Measurements from ENCODE around the gene NRXN3. TPM values are rescaled to one million over a fixed set of nuclear protein-coding genes. Genes with fewer than 3 reads are reported as not detected.
"Not testable (repeated sequence)": the region's sequence is repeated elsewhere in the genome, so short reads cannot be mapped to it uniquely, and the experiment has no call there.

Gene NRXN3
- total RNA-seq, 4 donors from 2014 or later: 4.1 to 11.9 (median 5.8) TPM

DNA sequence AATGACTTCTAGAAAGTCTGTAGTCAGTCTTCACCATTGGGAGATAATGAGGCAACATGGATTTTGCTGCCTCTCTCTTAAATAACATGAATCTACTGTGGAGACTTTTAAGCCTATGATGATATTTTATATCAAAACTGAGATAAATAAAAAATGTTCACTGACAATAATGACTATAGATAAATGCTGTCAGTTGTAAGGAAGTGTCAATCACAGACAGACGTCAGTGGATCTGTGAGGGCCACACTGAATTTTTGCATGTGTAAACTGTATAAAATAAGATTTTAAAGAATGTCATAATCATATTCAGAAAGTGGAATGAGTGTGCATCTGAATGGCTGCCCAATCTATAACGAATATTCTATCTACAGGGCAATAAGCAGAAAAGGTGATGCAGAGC is 364.0 kb downstream of the NRXN3 start:
- H3K27me3 ChIP-seq: no peaks in the 10 kb centered on the region
- no peak for DNase-seq
- WGBS, 2 donors (ENCODE audit: low coverage in 1 of 2): 58 to 60% methylated on average over 2 of the region's 2 CpGs
- no peaks in the 10 kb centered on the region for H3K9me3 ChIP-seq
- TF ChIP-seq POLR2A (IDR thresholded peaks at IDR 0.05) (no peak), EP300 (IDR thresholded peaks at IDR 0.05; ENCODE audit: low read depth) (no peak), POLR2AphosphoS5 (IDR thresholded peaks at IDR 0.05) (no peak)
- TF ChIP-seq, protein P1, sequence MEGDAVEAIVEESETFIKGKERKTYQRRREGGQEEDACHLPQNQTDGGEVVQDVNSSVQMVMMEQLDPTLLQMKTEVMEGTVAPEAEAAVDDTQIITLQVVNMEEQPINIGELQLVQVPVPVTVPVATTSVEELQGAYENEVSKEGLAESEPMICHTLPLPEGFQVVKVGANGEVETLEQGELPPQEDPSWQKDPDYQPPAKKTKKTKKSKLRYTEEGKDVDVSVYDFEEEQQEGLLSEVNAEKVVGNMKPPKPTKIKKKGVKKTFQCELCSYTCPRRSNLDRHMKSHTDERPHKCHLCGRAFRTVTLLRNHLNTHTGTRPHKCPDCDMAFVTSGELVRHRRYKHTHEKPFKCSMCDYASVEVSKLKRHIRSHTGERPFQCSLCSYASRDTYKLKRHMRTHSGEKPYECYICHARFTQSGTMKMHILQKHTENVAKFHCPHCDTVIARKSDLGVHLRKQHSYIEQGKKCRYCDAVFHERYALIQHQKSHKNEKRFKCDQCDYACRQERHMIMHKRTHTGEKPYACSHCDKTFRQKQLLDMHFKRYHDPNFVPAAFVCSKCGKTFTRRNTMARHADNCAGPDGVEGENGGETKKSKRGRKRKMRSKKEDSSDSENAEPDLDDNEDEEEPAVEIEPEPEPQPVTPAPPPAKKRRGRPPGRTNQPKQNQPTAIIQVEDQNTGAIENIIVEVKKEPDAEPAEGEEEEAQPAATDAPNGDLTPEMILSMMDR (IDR thresholded peaks at IDR 0.05): no peak
- in situ Hi-C loops (cut with MboI; ENCODE audit: low pct_ligation_motif_present in 1 of 4, low pct_unique_long_range_greater_than_20kb in 1 of 4, low sequenced_read_pairs in 3 of 4): no loop called here
- no peaks in the 10 kb centered on the region for H3K36me3 ChIP-seq
- no peaks in the 10 kb centered on the region for H3K4me1 ChIP-seq
- no peak overlapping the region for H3K27ac ChIP-seq
- H3K4me3 ChIP-seq: no peak overlapping the region
- intact Hi-C loops (cut with DNase I; ENCODE audit: low total_unique reads): no loop called here

DNA sequence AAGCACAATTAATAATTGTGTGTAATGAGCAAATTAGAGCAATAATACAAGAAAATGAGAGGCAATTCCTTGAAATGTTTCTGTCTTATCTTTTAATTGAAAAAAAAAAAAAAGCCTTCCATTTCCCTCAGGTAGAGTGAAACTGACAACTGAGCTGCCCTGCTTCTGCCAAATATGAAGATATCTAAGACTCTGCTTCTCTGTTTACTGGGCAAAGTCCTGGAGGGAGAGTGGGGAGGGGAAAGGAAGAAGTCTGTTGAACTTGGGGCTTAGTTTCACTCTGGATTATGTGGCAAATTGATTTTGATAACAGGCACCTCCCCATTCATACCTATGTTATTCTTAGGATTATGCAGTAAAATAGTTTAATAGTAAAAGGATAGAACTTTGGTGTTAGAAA is 364.9 kb downstream of the NRXN3 start:
- in situ Hi-C loops (cut with MboI; ENCODE audit: low pct_ligation_motif_present in 1 of 4, low pct_unique_long_range_greater_than_20kb in 1 of 4, low sequenced_read_pairs in 3 of 4) (no loop called here), intact Hi-C loops (cut with DNase I; ENCODE audit: low total_unique reads) (no loop called here)
- no peak overlapping the region for H3K27ac ChIP-seq
- H3K4me1 ChIP-seq: no peaks in the 10 kb centered on the region
- no peaks in the 10 kb centered on the region for H3K9me3 ChIP-seq
- no peak for DNase-seq
- no peaks in the 10 kb centered on the region for H3K27me3 ChIP-seq
- no peak overlapping the region for H3K4me3 ChIP-seq
- TF ChIP-seq EP300 (IDR thresholded peaks at IDR 0.05; ENCODE audit: low read depth) (no peak), POLR2AphosphoS5 (IDR thresholded peaks at IDR 0.05) (no peak), POLR2A (IDR thresholded peaks at IDR 0.05) (no peak)
- TF ChIP-seq, protein P1 (IDR thresholded peaks at IDR 0.05): no peak
- no peaks in the 10 kb centered on the region for H3K36me3 ChIP-seq

GRCh38 chr14:78541788-78542187 is 371.6 kb downstream of the NRXN3 start:
- H3K4me1 ChIP-seq; H3K4me3 ChIP-seq; H3K27ac ChIP-seq; H3K9me3 ChIP-seq; intact Hi-C loops (cut with DNase I; ENCODE audit: low total_unique reads); H3K27me3 ChIP-seq; DNase-seq; in situ Hi-C loops (cut with MboI; ENCODE audit: low pct_ligation_motif_present in 1 of 4, low pct_unique_long_range_greater_than_20kb in 1 of 4, low sequenced_read_pairs in 3 of 4); H3K36me3 ChIP-seq: not testable (repeated sequence)
- 56% methylated on average over 2 of the region's 2 CpGs; no CpG with 5 or more reads in 1 of the 2 donors for WGBS, 2 donors (ENCODE audit: low coverage in 1 of 2)

DNA sequence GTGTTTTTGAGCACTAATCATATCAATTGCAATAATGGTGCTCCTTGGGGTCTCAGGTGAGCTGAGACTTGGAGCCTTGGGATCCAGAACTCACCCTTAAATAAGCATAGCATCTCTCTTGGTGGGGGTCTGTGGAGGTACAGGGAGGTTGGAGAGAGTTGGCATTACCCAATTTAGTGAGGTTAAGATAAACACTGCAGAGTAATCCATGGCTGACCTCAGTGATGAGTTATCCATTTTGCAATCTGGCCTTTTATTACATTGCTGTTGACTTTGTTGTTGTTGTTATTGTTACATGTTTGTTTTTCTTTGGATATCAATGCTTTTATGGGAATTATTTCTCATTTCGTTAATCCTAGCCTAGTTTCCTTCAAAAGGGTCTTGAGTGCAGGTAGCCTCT is 373.3 kb downstream of the NRXN3 start:
- DNase-seq: no peak
- in situ Hi-C loops (cut with MboI; ENCODE audit: low pct_ligation_motif_present in 1 of 4, low pct_unique_long_range_greater_than_20kb in 1 of 4, low sequenced_read_pairs in 3 of 4): no loop called here
- intact Hi-C loops (cut with DNase I; ENCODE audit: low total_unique reads): no loop called here
- no peak overlapping the region for H3K27ac ChIP-seq
- no peaks in the 10 kb centered on the region for H3K4me1 ChIP-seq
- TF ChIP-seq POLR2AphosphoS5 (IDR thresholded peaks at IDR 0.05): no peak
- TF ChIP-seq POLR2A (IDR thresholded peaks at IDR 0.05): no peak
- no peak for TF ChIP-seq EP300 (IDR thresholded peaks at IDR 0.05; ENCODE audit: low read depth)
- TF ChIP-seq, protein P1 (IDR thresholded peaks at IDR 0.05): no peak
- WGBS, 2 donors (ENCODE audit: low coverage in 1 of 2): 25 to 58% methylated on average over 1 of the region's 1 CpG
- no peaks in the 10 kb centered on the region for H3K9me3 ChIP-seq
- H3K36me3 ChIP-seq: no peaks in the 10 kb centered on the region
- H3K4me3 ChIP-seq: no peak overlapping the region
- H3K27me3 ChIP-seq: no peaks in the 10 kb centered on the region

DNA sequence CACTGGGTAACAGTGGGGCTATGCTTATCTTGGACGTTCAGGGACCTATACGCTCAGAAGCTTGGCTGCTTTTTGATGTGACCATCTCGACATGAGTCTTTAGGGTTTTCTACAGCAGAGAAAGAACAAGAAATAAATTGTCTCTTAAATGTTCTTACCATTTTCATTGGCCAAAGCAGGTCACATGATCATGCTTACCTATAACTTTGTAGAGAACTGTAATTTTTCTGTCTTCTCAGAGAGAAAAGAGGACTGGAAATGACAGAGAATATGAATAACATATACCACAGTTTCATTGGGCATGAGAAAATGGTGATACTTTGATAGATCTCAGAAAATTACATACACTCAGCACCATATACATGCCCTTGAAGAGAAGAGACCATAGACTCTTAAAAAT is 390.9 kb downstream of the NRXN3 start:
- intact Hi-C loops (cut with DNase I; ENCODE audit: low total_unique reads): loop anchor here (10.0 kb wide), 1 partner anchor 696 kb away; no protein-coding TSS in a partner anchor
- TF ChIP-seq EP300 (IDR thresholded peaks at IDR 0.05; ENCODE audit: low read depth) (no peak), POLR2AphosphoS5 (IDR thresholded peaks at IDR 0.05) (no peak), POLR2A (IDR thresholded peaks at IDR 0.05) (no peak)
- TF ChIP-seq, protein P1 (IDR thresholded peaks at IDR 0.05): no peak
- in situ Hi-C loops (cut with MboI; ENCODE audit: low pct_ligation_motif_present in 1 of 4, low pct_unique_long_range_greater_than_20kb in 1 of 4, low sequenced_read_pairs in 3 of 4): loop anchor here in 1 of 4 donors (25.0 kb wide), 1 partner anchor 699 kb away; no protein-coding TSS in a partner anchor
- Histone ChIP-seq H3K9me3 (no peaks in the 10 kb centered on the region), H3K4me3 (no peak overlapping the region), H3K4me1 (no peaks in the 10 kb centered on the region), H3K27me3 (no peaks in the 10 kb centered on the region), H3K36me3 (no peaks in the 10 kb centered on the region), H3K27ac (no peak overlapping the region)
- no peak for DNase-seq
- WGBS, 2 donors (ENCODE audit: low coverage in 1 of 2): 60 to 72% methylated on average over 3 of the region's 3 CpGs
